Hepatocyte (in vitro differentiated cells): Measurements from ENCODE around the gene ZNF605. TPM values are rescaled to one million over a fixed set of nuclear protein-coding genes. Genes with fewer than 3 reads are reported as not detected.

Experiments
- DNase-seq: peaks from one replicate; pipeline ENCODE4 v3.0.0-alpha.2; 2016; ENCODE audit warnings: low spot score
- H2AFZ ChIP-seq: fragments of 200-600 bp; sonication (generic); 2 replicates; pipeline ENCODE4 v1.6.0; 2016; ENCODE audit warnings: antibody characterized with exemption, mild to moderate bottlenecking
- H3K27ac ChIP-seq: fragments of 200-600 bp; sonication (generic); 2 replicates; pipeline ENCODE4 v1.5.1; 2016; ENCODE audit warnings: mild to moderate bottlenecking
- H3K27me3 ChIP-seq: fragments of 200-600 bp; sonication (generic); 2 replicates; pipeline ENCODE4 v1.6.1; 2016
- H3K36me3 ChIP-seq: fragments of 200-600 bp; sonication (generic); replicated peaks from 2 replicates; pipeline ENCODE4 v1.5.1; 2016; ENCODE audit warnings: low read depth; ENCODE audit not compliant: insufficient read depth
- H3K4me1 ChIP-seq: fragments of 200-600 bp; sonication (generic); 2 replicates; pipeline ENCODE4 v1.5.1; 2016; ENCODE audit warnings: mild to moderate bottlenecking, moderate library complexity; ENCODE audit not compliant: insufficient read depth
- H3K4me2 ChIP-seq: fragments of 200-600 bp; sonication (generic); 2 replicates; pipeline ENCODE4 v1.6.0; 2016
- H3K4me3 ChIP-seq: fragments of 200-600 bp; sonication (generic); 2 replicates; pipeline ENCODE4 v1.5.1; 2016; ENCODE audit warnings: mild to moderate bottlenecking
- H3K79me2 ChIP-seq: fragments of 200-600 bp; sonication (generic); 2 replicates; pipeline ENCODE4 v1.6.0; 2017; ENCODE audit warnings: mild to moderate bottlenecking
- H3K9me2 ChIP-seq: fragments of 200-600 bp; sonication (generic); replicated peaks from 2 replicates; pipeline ENCODE4 v1.6.0; 2017; ENCODE audit warnings: mild to moderate bottlenecking; ENCODE audit not compliant: insufficient read depth
- H3K9me3 ChIP-seq: fragments of 200-600 bp; sonication (generic); 2 replicates; pipeline ENCODE4 v1.5.1; 2016; ENCODE audit warnings: low read depth, mild to moderate bottlenecking
- H4K20me1 ChIP-seq: fragments of 200-600 bp; sonication (generic); 2 replicates; pipeline ENCODE4 v1.6.0; 2016; ENCODE audit warnings: mild to moderate bottlenecking; ENCODE audit not compliant: insufficient read depth, poor library complexity, severe bottlenecking
- CTCF ChIP-seq: fragments of 200-600 bp; sonication (generic); IDR thresholded peaks from 2 replicates; pipeline ENCODE4 v1.5.1; 2016; ENCODE audit warnings: antibody characterized with exemption, mild to moderate bottlenecking; ENCODE audit not compliant: poor library complexity
- EZH2 ChIP-seq: fragments of 200-600 bp; sonication (generic); IDR thresholded peaks from 2 replicates; pipeline ENCODE4 v1.6.1; 2016; ENCODE audit warnings: antibody characterized with exemption, mild to moderate bottlenecking, borderline replicate concordance
- EZH2phosphoT487 ChIP-seq: fragments of 200-600 bp; sonication (generic); IDR thresholded peaks from one replicate; pipeline ENCODE4 v1.6.1; 2018; ENCODE audit warnings: antibody characterized with exemption, mild to moderate bottlenecking, low read depth, moderate library complexity; ENCODE audit not compliant: unreplicated experiment, severe bottlenecking
- WGBS: methylation state at CpG from one replicate; pipeline ENCODE4 v1.1.6; 2016; ENCODE audit warnings: low lambda C conversion rate; ENCODE audit errors: missing lambda C conversion rate; 5-methylcytosine and 5-hydroxymethylcytosine counted together
- polyA plus RNA-seq: library from polyadenylated mRNA; unstranded; fragments of >200 nt; fragmentation: Nextera tagmentation; extraction: Ambion mirVana; gene quantifications from 2 replicates; pipeline ENCODE4 v1.2.1, GENCODE V29; 2016
- total RNA-seq: library from RNA; depleted of rRNA; stranded (reverse); fragments of >200 nt; gene quantifications from 2 replicates; pipeline ENCODE4 v1.2.3, GENCODE V29; 2014

The ZNF605 gene
- total and polyA plus RNA-seq, 2 experiments from 2014 or later = 2.8 to 10.9 TPM

- TF ChIP-seq EZH2 = no peak
- TF ChIP-seq CTCF = no peak
- H3K36me3 ChIP-seq = no peaks in the 10 kb centered on the region
- H4K20me1 ChIP-seq = no peaks in the 10 kb centered on the region
- H3K79me2 ChIP-seq = no peaks in the 10 kb centered on the region
- H3K9me3 ChIP-seq = no peaks in the 10 kb centered on the region
- H3K9me2 ChIP-seq = no peaks in the 10 kb centered on the region
- H3K4me3 ChIP-seq = no peak overlapping the region
- no peak for DNase-seq
- no peak overlapping the region for H2AFZ ChIP-seq
- no peaks in the 10 kb centered on the region for H3K27me3 ChIP-seq
- no peak overlapping the region for H3K4me2 ChIP-seq
- H3K4me1 ChIP-seq = no peaks in the 10 kb centered on the region
- H3K27ac ChIP-seq = no peak overlapping the region
- 84% methylated on average over 16 of the region's 16 CpGs for WGBS
Observed at GRCh38 chr12:132907216-132907615, 48.9 kb downstream of the ZNF605 start.

- no peak overlapping the region for H3K4me3 ChIP-seq
- WGBS = 23% methylated on average over 30 of the region's 30 CpGs
Observed at GRCh38 chr12:132904718-132905328, 51.3 kb downstream of the ZNF605 start.

GRCh38 chr12:132899033-132899432, 57.1 kb downstream of the ZNF605 start:
- TF ChIP-seq EZH2phosphoT487 (no peak), EZH2 (no peak), CTCF (no peak)
- Histone ChIP-seq H2AFZ (no peak overlapping the region), H3K9me2 (no peaks in the 10 kb centered on the region), H3K4me1 (no peaks in the 10 kb centered on the region), H3K4me3 (no peak overlapping the region), H3K36me3 (no peaks in the 10 kb centered on the region), H3K4me2 (no peak overlapping the region), H3K79me2 (no peaks in the 10 kb centered on the region), H3K27ac (no peak overlapping the region), H3K9me3 (no peaks in the 10 kb centered on the region), H3K27me3 (no peaks in the 10 kb centered on the region), H4K20me1 (no peaks in the 10 kb centered on the region)
- 83% methylated on average over 5 of the region's 5 CpGs for WGBS
- no peak for DNase-seq

More at GRCh38 chr12:132904718-132905328, 51.3 kb downstream of the ZNF605 start:
- peak; percentile 48 for DNase-seq
- Histone ChIP-seq H3K9me2 (no peaks in the 10 kb centered on the region), H3K9me3 (no peaks in the 10 kb centered on the region), H3K4me1 (no peaks in the 10 kb centered on the region), H3K27me3 (no peaks in the 10 kb centered on the region), H2AFZ (no peak overlapping the region), H3K27ac (no peak overlapping the region), H3K4me2 (no peak overlapping the region), H3K36me3 (no peaks in the 10 kb centered on the region), H4K20me1 (no peaks in the 10 kb centered on the region), H3K79me2 (no peaks in the 10 kb centered on the region)
- peak; percentile 25 for TF ChIP-seq CTCF
- TF ChIP-seq EZH2 = no peak
